Measurements from ENCODE around the gene SLBP.

SLBP gene
- total RNA-seq, result 33.8 to 51.7 (median 43.6) reads per million in 3 donors

- Histone ChIP-seq H3K9me3 (ENCODE audit: control insufficient read depth, low read length) (no peaks in the 10 kb centered on the region), H3K27me3 (replicated peaks; ENCODE audit: control insufficient read depth, insufficient read depth, low read length, poor library complexity, severe bottlenecking) (no peaks in the 10 kb centered on the region), H3K36me3 (ENCODE audit: control insufficient read depth, insufficient read depth, low read length) (peaks cover 7% of the 10 kb centered on the region), H3K4me1 (ENCODE audit: control insufficient read depth, insufficient read depth, low read length, poor library complexity, severe bottlenecking) (peaks cover 29% of the 10 kb centered on the region), H3K4me3 (ENCODE audit: insufficient read depth, low read depth, low read length, poor library complexity, severe bottlenecking) (peak within 1 kb of the TSS; percentile 64), H3K27ac (ENCODE audit: insufficient read depth, low read length, poor library complexity, severe bottlenecking) (peak within 1 kb of the TSS; percentile 98)
- peak; percentile 98 to 99 (median 98) for DNase-seq
Observed at GRCh38 chr4:1712216-1713002, at the start of gene SLBP. Gene SLBP, minus strand, starts transcription at chr4:1712319. Its CDS starts 131 bp downstream, at chr4:1712188.

- Histone ChIP-seq H3K4me1 (ENCODE audit: control insufficient read depth, insufficient read depth, low read length, poor library complexity, severe bottlenecking) (no peaks in the 10 kb centered on the region), H3K4me3 (ENCODE audit: insufficient read depth, low read depth, low read length, poor library complexity, severe bottlenecking) (no peak overlapping the region), H3K27ac (ENCODE audit: insufficient read depth, low read length, poor library complexity, severe bottlenecking) (no peak overlapping the region), H3K27me3 (replicated peaks; ENCODE audit: control insufficient read depth, insufficient read depth, low read length, poor library complexity, severe bottlenecking) (peaks cover 3% of the 10 kb centered on the region), H3K9me3 (ENCODE audit: control insufficient read depth, low read length) (no peaks in the 10 kb centered on the region), H3K36me3 (ENCODE audit: control insufficient read depth, insufficient read depth, low read length) (no peaks in the 10 kb centered on the region)
- no peak for DNase-seq
Observed at GRCh38 chr4:1761130-1761689, 49.1 kb upstream of the SLBP start.

GRCh38 chr4:1760521-1761071, 48.5 kb upstream of the SLBP start:
- Histone ChIP-seq H3K27ac (ENCODE audit: insufficient read depth, low read length, poor library complexity, severe bottlenecking) (no peak overlapping the region), H3K9me3 (ENCODE audit: control insufficient read depth, low read length) (no peaks in the 10 kb centered on the region), H3K4me3 (ENCODE audit: insufficient read depth, low read depth, low read length, poor library complexity, severe bottlenecking) (no peak overlapping the region), H3K4me1 (ENCODE audit: control insufficient read depth, insufficient read depth, low read length, poor library complexity, severe bottlenecking) (no peaks in the 10 kb centered on the region), H3K36me3 (ENCODE audit: control insufficient read depth, insufficient read depth, low read length) (no peaks in the 10 kb centered on the region), H3K27me3 (replicated peaks; ENCODE audit: control insufficient read depth, insufficient read depth, low read length, poor library complexity, severe bottlenecking) (no peaks in the 10 kb centered on the region)
- no peak for DNase-seq

GRCh38 chr4:1759818-1760223, 47.7 kb upstream of the SLBP start:
- Histone ChIP-seq H3K36me3 (ENCODE audit: control insufficient read depth, insufficient read depth, low read length) (no peaks in the 10 kb centered on the region), H3K27ac (ENCODE audit: insufficient read depth, low read length, poor library complexity, severe bottlenecking) (no peak overlapping the region), H3K4me1 (ENCODE audit: control insufficient read depth, insufficient read depth, low read length, poor library complexity, severe bottlenecking) (no peaks in the 10 kb centered on the region), H3K27me3 (replicated peaks; ENCODE audit: control insufficient read depth, insufficient read depth, low read length, poor library complexity, severe bottlenecking) (no peaks in the 10 kb centered on the region), H3K9me3 (ENCODE audit: control insufficient read depth, low read length) (no peaks in the 10 kb centered on the region), H3K4me3 (ENCODE audit: insufficient read depth, low read depth, low read length, poor library complexity, severe bottlenecking) (no peak overlapping the region)
- no peak for DNase-seq

GRCh38 chr4:1759170-1759817, 47.2 kb upstream of the SLBP start:
- no peak for DNase-seq
- H3K36me3 ChIP-seq (ENCODE audit: control insufficient read depth, insufficient read depth, low read length), result no peaks in the 10 kb centered on the region
- no peak overlapping the region for H3K27ac ChIP-seq (ENCODE audit: insufficient read depth, low read length, poor library complexity, severe bottlenecking)
- no peak overlapping the region for H3K4me3 ChIP-seq (ENCODE audit: insufficient read depth, low read depth, low read length, poor library complexity, severe bottlenecking)
- H3K4me1 ChIP-seq (ENCODE audit: control insufficient read depth, insufficient read depth, low read length, poor library complexity, severe bottlenecking), result no peaks in the 10 kb centered on the region
- no peaks in the 10 kb centered on the region for H3K9me3 ChIP-seq (ENCODE audit: control insufficient read depth, low read length)
- no peaks in the 10 kb centered on the region for H3K27me3 ChIP-seq (replicated peaks; ENCODE audit: control insufficient read depth, insufficient read depth, low read length, poor library complexity, severe bottlenecking)

- Histone ChIP-seq H3K27ac (ENCODE audit: insufficient read depth, low read length, poor library complexity, severe bottlenecking) (no peak overlapping the region), H3K4me1 (ENCODE audit: control insufficient read depth, insufficient read depth, low read length, poor library complexity, severe bottlenecking) (no peaks in the 10 kb centered on the region), H3K36me3 (ENCODE audit: control insufficient read depth, insufficient read depth, low read length) (no peaks in the 10 kb centered on the region), H3K4me3 (ENCODE audit: insufficient read depth, low read depth, low read length, poor library complexity, severe bottlenecking) (no peak overlapping the region), H3K27me3 (replicated peaks; ENCODE audit: control insufficient read depth, insufficient read depth, low read length, poor library complexity, severe bottlenecking) (no peaks in the 10 kb centered on the region), H3K9me3 (ENCODE audit: control insufficient read depth, low read length) (no peaks in the 10 kb centered on the region)
- no peak for DNase-seq
Observed at GRCh38 chr4:1758306-1759121, 46.4 kb upstream of the SLBP start.

- Histone ChIP-seq H3K27ac (ENCODE audit: insufficient read depth, low read length, poor library complexity, severe bottlenecking) (no peak overlapping the region), H3K27me3 (replicated peaks; ENCODE audit: control insufficient read depth, insufficient read depth, low read length, poor library complexity, severe bottlenecking) (no peaks in the 10 kb centered on the region), H3K36me3 (ENCODE audit: control insufficient read depth, insufficient read depth, low read length) (no peaks in the 10 kb centered on the region), H3K4me1 (ENCODE audit: control insufficient read depth, insufficient read depth, low read length, poor library complexity, severe bottlenecking) (peaks cover 6% of the 10 kb centered on the region), H3K4me3 (ENCODE audit: insufficient read depth, low read depth, low read length, poor library complexity, severe bottlenecking) (no peak overlapping the region), H3K9me3 (ENCODE audit: control insufficient read depth, low read length) (no peaks in the 10 kb centered on the region)
- DNase-seq, result no peak
Observed at GRCh38 chr4:1757836-1758235, 45.7 kb upstream of the SLBP start.

- no peak for DNase-seq
- Histone ChIP-seq H3K4me1 (ENCODE audit: control insufficient read depth, insufficient read depth, low read length, poor library complexity, severe bottlenecking) (peaks cover 11% of the 10 kb centered on the region), H3K27ac (ENCODE audit: insufficient read depth, low read length, poor library complexity, severe bottlenecking) (no peak overlapping the region), H3K36me3 (ENCODE audit: control insufficient read depth, insufficient read depth, low read length) (no peaks in the 10 kb centered on the region), H3K9me3 (ENCODE audit: control insufficient read depth, low read length) (no peaks in the 10 kb centered on the region), H3K4me3 (ENCODE audit: insufficient read depth, low read depth, low read length, poor library complexity, severe bottlenecking) (no peak overlapping the region), H3K27me3 (replicated peaks; ENCODE audit: control insufficient read depth, insufficient read depth, low read length, poor library complexity, severe bottlenecking) (no peaks in the 10 kb centered on the region)
Observed at GRCh38 chr4:1756893-1757779, 45.0 kb upstream of the SLBP start.

GRCh38 chr4:1756079-1756478, 44.0 kb upstream of the SLBP start:
- Histone ChIP-seq H3K9me3 (ENCODE audit: control insufficient read depth, low read length) (no peaks in the 10 kb centered on the region), H3K27me3 (replicated peaks; ENCODE audit: control insufficient read depth, insufficient read depth, low read length, poor library complexity, severe bottlenecking) (no peaks in the 10 kb centered on the region), H3K4me3 (ENCODE audit: insufficient read depth, low read depth, low read length, poor library complexity, severe bottlenecking) (no peak overlapping the region), H3K27ac (ENCODE audit: insufficient read depth, low read length, poor library complexity, severe bottlenecking) (no peak overlapping the region), H3K4me1 (ENCODE audit: control insufficient read depth, insufficient read depth, low read length, poor library complexity, severe bottlenecking) (peaks cover 11% of the 10 kb centered on the region), H3K36me3 (ENCODE audit: control insufficient read depth, insufficient read depth, low read length) (no peaks in the 10 kb centered on the region)
- no peak for DNase-seq
